ENCODE measurements around the gene KL. TPM values are rescaled to one million over a fixed set of nuclear protein-coding genes. Genes with fewer than 3 reads are reported as not detected.

Gene KL
- polyA plus RNA-seq, 1 donor (not counting 4 experiments of a cell fraction or from before 2014, with no cell fraction given) = not detected

GRCh38 chr13:33003458-33004019 lies 12.7 kb upstream of the KL start:
- Histone ChIP-seq H3K4me2 (ENCODE audit: control insufficient read depth, extremely low read depth, insufficient read depth, low read depth, low read length) (no peak overlapping the region), H3K4me3 (ENCODE audit: control insufficient read depth in 2 of 3, extremely low read depth in 1 of 3, insufficient read depth in 2 of 3, low read depth in 1 of 3, low read length in 3 of 3) (no peak overlapping the region), H3K27ac (ENCODE audit: control insufficient read depth, insufficient read depth, low read length) (no peak overlapping the region), H3K9me1 (ENCODE audit: control insufficient read depth, extremely low read depth, insufficient read depth, low read length) (no peaks in the 10 kb centered on the region), H4K20me1 (ENCODE audit: control insufficient read depth, extremely low read depth, insufficient read depth, low read length) (no peaks in the 10 kb centered on the region), H3K79me2 (ENCODE audit: control insufficient read depth, insufficient read depth, low read length) (no peaks in the 10 kb centered on the region), H3K4me1 (ENCODE audit: control insufficient read depth, extremely low read depth, insufficient read depth, low read length) (no peaks in the 10 kb centered on the region), H2AFZ (ENCODE audit: control insufficient read depth, low read length) (no peak overlapping the region), H3K9me3 (ENCODE audit: control insufficient read depth, low read depth, low read length) (peaks cover 2% of the 10 kb centered on the region), H3K27me3 (ENCODE audit: control insufficient read depth, extremely low read depth, insufficient read depth, low read length) (peaks cover 6% of the 10 kb centered on the region), H3K36me3 (ENCODE audit: control insufficient read depth in 2 of 2, extremely low read depth in 1 of 2, insufficient read depth in 2 of 2, low read length in 2 of 2) (no peaks in the 10 kb centered on the region), H3K9ac (ENCODE audit: control insufficient read depth, extremely low read depth, insufficient read depth, low read length) (no peak overlapping the region)
- no peak for TF ChIP-seq EZH2 (IDR thresholded peaks at IDR 0.05; ENCODE audit: low read length)
- TF ChIP-seq CTCF (optimal IDR thresholded peaks at IDR 0.05 in 1 of 3, IDR thresholded peaks at IDR 0.05 in 1 of 3, conservative IDR thresholded peaks at IDR 0.05 in 1 of 3; ENCODE audit: extremely low read depth in 1 of 3, insufficient read depth in 2 of 3, low read length in 3 of 3) = no peak
- dilution Hi-C loops (cut with MboI; ENCODE audit: extremely low pct_ligation_motif_present, low sequenced_read_pairs) = no loop called here
- DNase-seq (ENCODE audit: low read depth, low spot score) (no peak), FAIRE-seq (no peak)

- Histone ChIP-seq H3K27ac (ENCODE audit: control insufficient read depth, insufficient read depth, low read length) (no peak overlapping the region), H3K4me1 (ENCODE audit: control insufficient read depth, extremely low read depth, insufficient read depth, low read length) (no peaks in the 10 kb centered on the region), H3K36me3 (ENCODE audit: control insufficient read depth in 2 of 2, extremely low read depth in 1 of 2, insufficient read depth in 2 of 2, low read length in 2 of 2) (no peaks in the 10 kb centered on the region), H3K9me1 (ENCODE audit: control insufficient read depth, extremely low read depth, insufficient read depth, low read length) (no peaks in the 10 kb centered on the region), H4K20me1 (ENCODE audit: control insufficient read depth, extremely low read depth, insufficient read depth, low read length) (no peaks in the 10 kb centered on the region), H2AFZ (ENCODE audit: control insufficient read depth, low read length) (no peak overlapping the region), H3K4me2 (ENCODE audit: control insufficient read depth, extremely low read depth, insufficient read depth, low read depth, low read length) (no peak overlapping the region), H3K27me3 (ENCODE audit: control insufficient read depth, extremely low read depth, insufficient read depth, low read length) (peaks cover 6% of the 10 kb centered on the region), H3K9ac (ENCODE audit: control insufficient read depth, extremely low read depth, insufficient read depth, low read length) (no peak overlapping the region), H3K79me2 (ENCODE audit: control insufficient read depth, insufficient read depth, low read length) (no peaks in the 10 kb centered on the region), H3K9me3 (ENCODE audit: control insufficient read depth, low read depth, low read length) (peaks cover 2% of the 10 kb centered on the region), H3K4me3 (ENCODE audit: control insufficient read depth in 2 of 3, extremely low read depth in 1 of 3, insufficient read depth in 2 of 3, low read depth in 1 of 3, low read length in 3 of 3) (no peak overlapping the region)
- TF ChIP-seq EZH2 (IDR thresholded peaks at IDR 0.05; ENCODE audit: low read length) (no peak), CTCF (optimal IDR thresholded peaks at IDR 0.05 in 1 of 3, IDR thresholded peaks at IDR 0.05 in 1 of 3, conservative IDR thresholded peaks at IDR 0.05 in 1 of 3; ENCODE audit: extremely low read depth in 1 of 3, insufficient read depth in 2 of 3, low read length in 3 of 3) (no peak)
- FAIRE-seq (no peak), DNase-seq (ENCODE audit: low read depth, low spot score) (no peak)
- dilution Hi-C loops (cut with MboI; ENCODE audit: extremely low pct_ligation_motif_present, low sequenced_read_pairs) = no loop called here
These were observed 11.7 kb upstream of the KL start for GRCh38 chr13:33004511-33004910.
